Common myeloid progenitor, CD34-positive (primary cell): ENCODE measurements around the gene COL26A1.
"Not testable (repeated sequence)": the region's sequence is repeated elsewhere in the genome, so short reads cannot be mapped to it uniquely, and the experiment has no call there.

Experiments used
- CTCF ChIA-PET: fragments of 350-600 bp; sonication (Branson Sonifier 250); formaldehyde crosslinking; loops from one replicate; lab custom pipeline; 2021; ENCODE audit warnings: antibody characterized with exemption; lab: Charles Lee
- POLR2A ChIA-PET: fragments of 350-600 bp; sonication (Branson Sonifier 250); formaldehyde crosslinking; loops from one replicate; lab custom pipeline; 2021; ENCODE audit warnings: antibody characterized with exemption; lab: Charles Lee
- DNase-seq, 3 donors: peaks; one replicate each; pipeline versions ENCODE4 v3.0.0 to v3.0.0-alpha.2; 2013
- H3K27ac ChIP-seq, 2 experiments: 1 replicate in 1 of 2; 2 replicates in 1 of 2; pipeline ENCODE4 v1.7.0; 2013; ENCODE audit warnings: inconsistent platforms in 2 of 2, low read length in 2 of 2, mild to moderate bottlenecking in 2 of 2, low read depth in 1 of 2, moderate library complexity in 1 of 2; ENCODE audit not compliant: severe bottlenecking in 2 of 2, insufficient read depth in 1 of 2, poor library complexity in 1 of 2
- H3K27me3 ChIP-seq, 5 experiments: replicated peaks in 2 of 5; 1 replicate in 3 of 5; 2 replicates in 2 of 5; pipeline versions ENCODE4 v1.6.1 to v1.7.0; 2013; ENCODE audit warnings: low read length in 4 of 5, mild to moderate bottlenecking in 2 of 5, moderate library complexity in 2 of 5, inconsistent platforms in 1 of 5; ENCODE audit not compliant: insufficient read depth in 5 of 5, control insufficient read depth in 4 of 5
- H3K36me3 ChIP-seq, 4 experiments: 1 replicate in 2 of 4; 2 replicates in 2 of 4; pipeline versions ENCODE4 v1.6.1 to v1.7.0; 2013; ENCODE audit warnings: low read length in 3 of 4, control low read depth in 1 of 4, mild to moderate bottlenecking in 1 of 4; ENCODE audit not compliant: control insufficient read depth in 4 of 4, insufficient read depth in 4 of 4
- H3K4me1 ChIP-seq, 4 experiments: 1 replicate in 3 of 4; 2 replicates in 1 of 4; pipeline versions ENCODE4 v1.6.1 to v1.7.1; 2013; ENCODE audit warnings: low read length in 3 of 4, mild to moderate bottlenecking in 3 of 4, control low read depth in 1 of 4, inconsistent platforms in 1 of 4, moderate library complexity in 1 of 4; ENCODE audit not compliant: control insufficient read depth in 4 of 4, insufficient read depth in 4 of 4; ENCODE audit errors: control extremely low read depth in 1 of 4
- H3K4me3 ChIP-seq, 7 experiments: 1 replicate in 4 of 7; 2 replicates in 3 of 7; pipeline versions ENCODE4 v1.5.1 to v1.7.0; 2013; ENCODE audit warnings: mild to moderate bottlenecking in 7 of 7, low read length in 6 of 7, moderate library complexity in 6 of 7, inconsistent platforms in 2 of 7, low read depth in 2 of 7, control low read depth in 1 of 7; ENCODE audit not compliant: insufficient read depth in 4 of 7, control insufficient read depth in 1 of 7; ENCODE audit errors: extremely low read depth in 1 of 7
- H3K9me3 ChIP-seq, 5 experiments: 1 replicate in 4 of 5; 2 replicates in 1 of 5; pipeline versions ENCODE4 v1.6.1 to v1.7.1; 2013; ENCODE audit warnings: low read length in 4 of 5, mild to moderate bottlenecking in 2 of 5, inconsistent platforms in 1 of 5, low read depth in 1 of 5, moderate library complexity in 1 of 5; ENCODE audit not compliant: control insufficient read depth in 4 of 5, insufficient read depth in 2 of 5; ENCODE audit errors: control extremely low read depth in 1 of 5
- WGBS: methylation state at CpG from one replicate; pipeline ENCODE4 v1.1.5; 2013; ENCODE audit not compliant: insufficient coverage; 5-methylcytosine and 5-hydroxymethylcytosine counted together

COL26A1 gene

DNA sequence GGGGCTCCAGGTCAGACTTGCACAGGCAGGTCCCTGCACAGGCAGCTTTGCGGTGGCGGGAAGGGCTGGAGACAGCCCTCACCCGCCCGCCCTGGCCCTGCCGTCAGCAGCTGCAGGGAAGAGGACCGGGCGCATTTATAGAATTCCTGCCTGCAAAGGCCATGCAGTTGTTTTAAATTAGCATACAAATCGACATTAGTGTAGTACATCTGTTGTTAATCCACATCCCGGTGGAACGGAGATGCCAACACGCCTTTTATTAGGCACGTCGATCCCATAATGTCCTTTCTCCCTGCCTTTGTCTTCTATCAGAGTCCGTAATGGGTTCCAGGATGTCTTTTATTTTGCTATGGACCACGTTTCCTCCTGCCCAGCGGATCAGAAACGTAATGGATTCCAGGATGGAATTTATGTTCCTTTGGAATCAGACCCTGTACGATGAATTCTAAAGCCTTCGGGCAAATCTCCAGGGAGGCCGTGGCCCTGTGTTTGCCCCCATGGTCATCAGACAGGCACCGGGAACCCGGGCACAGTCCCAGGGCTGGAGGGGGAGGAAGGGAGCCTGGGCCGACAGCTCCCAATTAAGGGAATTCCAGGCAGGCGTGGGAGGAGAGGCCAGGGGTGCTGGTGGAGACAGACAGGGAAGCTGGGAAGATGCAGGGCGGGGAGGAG, 123.9 kb downstream of the COL26A1 start:
- Histone ChIP-seq H3K4me3 (no peak overlapping the region), H3K4me1 (no peaks in the 10 kb centered on the region), H3K27ac (no peak overlapping the region), H3K36me3 (no peaks in the 10 kb centered on the region), H3K9me3 (no peaks in the 10 kb centered on the region), H3K27me3 (no peaks in the 10 kb centered on the region)
- POLR2A ChIA-PET: no interaction called here
- 93% methylated on average over 24 of the region's 25 CpGs for WGBS
- CTCF ChIA-PET: interaction anchor here (0.6 to 0.7 kb wide), 2 partner anchors 204 to 576 kb away, joined by 3 to 4 read pairs; no protein-coding TSS in a partner anchor
- no peak for DNase-seq

DNA sequence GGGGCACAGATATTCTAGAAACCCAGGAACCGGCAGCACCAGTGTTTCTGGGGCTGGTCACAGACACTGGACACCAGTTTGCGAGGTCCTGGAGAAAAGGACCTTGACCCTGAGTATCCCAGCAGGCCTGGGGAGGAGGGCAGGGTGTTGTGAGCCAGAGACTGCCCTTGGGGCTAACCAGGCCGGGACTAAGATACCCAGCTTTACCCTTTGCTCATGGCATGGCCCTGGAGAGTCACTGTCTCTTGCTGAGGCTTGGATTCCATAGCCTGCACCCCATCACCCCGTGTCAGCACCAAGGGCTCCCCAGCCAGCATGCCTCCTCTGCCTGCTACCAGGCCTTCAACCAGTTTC, 124.4 kb downstream of the COL26A1 start:
- 97% methylated on average over 4 of the region's 4 CpGs for WGBS
- ChIA-PET POLR2A (no interaction called here), CTCF (no interaction called here)
- Histone ChIP-seq H3K36me3 (no peaks in the 10 kb centered on the region), H3K4me3 (no peak overlapping the region), H3K27ac (no peak overlapping the region), H3K9me3 (no peaks in the 10 kb centered on the region), H3K4me1 (no peaks in the 10 kb centered on the region), H3K27me3 (no peaks in the 10 kb centered on the region)
- no peak for DNase-seq

DNA sequence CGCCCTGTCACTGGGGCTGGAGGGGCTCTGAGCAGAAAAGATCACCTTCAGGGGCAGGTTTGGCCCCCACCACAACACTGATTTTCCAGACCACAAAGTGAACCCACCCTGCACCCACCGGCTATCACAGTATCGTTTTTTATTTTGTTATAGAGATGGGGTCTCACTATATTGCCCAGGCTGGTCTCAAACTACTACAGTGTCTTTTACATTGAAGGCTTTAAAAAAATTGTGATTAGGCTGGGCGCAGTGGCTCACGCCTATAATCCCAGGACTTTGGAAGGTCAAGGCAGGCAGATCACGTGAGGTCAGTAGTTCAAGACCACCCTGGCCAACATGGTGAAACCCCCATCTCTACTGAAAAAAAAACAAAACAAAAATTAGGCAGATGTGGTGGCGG, 125.1 kb downstream of the COL26A1 start:
- Histone ChIP-seq H3K9me3 (no peaks in the 10 kb centered on the region), H3K27ac (no peak overlapping the region), H3K4me3 (no peak overlapping the region), H3K27me3 (no peaks in the 10 kb centered on the region), H3K4me1 (no peaks in the 10 kb centered on the region), H3K36me3 (no peaks in the 10 kb centered on the region)
- DNase-seq: no peak
- WGBS: 100% methylated on average over 4 of the region's 7 CpGs
- CTCF ChIA-PET: no interaction called here
- POLR2A ChIA-PET: no interaction called here

DNA sequence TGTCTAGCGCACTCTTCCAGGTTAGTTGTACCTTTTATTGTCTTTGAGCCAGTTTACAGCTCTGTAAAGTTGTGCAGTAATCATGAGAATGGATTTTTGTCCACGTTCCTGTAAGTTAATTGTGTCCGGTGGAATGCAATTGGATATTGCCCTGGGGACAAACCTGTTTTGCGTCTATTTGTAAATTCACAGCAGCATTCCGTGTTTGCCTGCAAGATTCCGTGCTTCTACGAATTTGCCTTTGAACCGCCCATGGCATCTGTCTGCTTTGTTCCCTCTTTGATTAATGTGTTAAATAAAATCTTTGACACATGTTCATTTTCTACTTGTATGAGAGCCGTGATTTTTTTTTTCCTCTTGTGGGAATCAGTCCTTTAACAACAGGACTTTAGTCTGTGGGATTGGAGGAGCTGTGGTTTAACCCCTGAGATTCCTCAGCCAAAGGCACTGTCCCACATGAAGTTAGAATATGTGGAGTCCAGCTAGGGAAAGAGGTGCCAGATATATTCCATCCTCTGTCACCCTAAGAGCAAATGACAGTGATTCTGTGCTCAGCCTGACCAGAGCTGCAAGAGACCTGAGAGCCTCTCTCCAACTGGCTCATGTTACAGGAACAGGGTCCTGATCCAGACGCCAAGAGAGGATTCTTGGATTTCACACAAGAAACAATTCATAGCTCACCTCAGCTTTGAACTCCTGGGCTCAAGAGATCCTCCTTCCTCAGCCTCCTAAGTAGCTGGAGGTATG, 126.3 kb downstream of the COL26A1 start:
- ChIA-PET CTCF (interaction anchor here (0.9 kb wide), 1 partner anchor 17 kb away, joined by 3 read pairs; no protein-coding TSS in a partner anchor), POLR2A (no interaction called here)
- no peak overlapping the region for H3K4me3 ChIP-seq
- WGBS: 70% methylated on average over 3 of the region's 10 CpGs
- H3K9me3 ChIP-seq: no peaks in the 10 kb centered on the region
- no peaks in the 10 kb centered on the region for H3K4me1 ChIP-seq
- H3K27ac ChIP-seq: no peak overlapping the region
- no peaks in the 10 kb centered on the region for H3K27me3 ChIP-seq
- no peak for DNase-seq
- no peaks in the 10 kb centered on the region for H3K36me3 ChIP-seq

DNA sequence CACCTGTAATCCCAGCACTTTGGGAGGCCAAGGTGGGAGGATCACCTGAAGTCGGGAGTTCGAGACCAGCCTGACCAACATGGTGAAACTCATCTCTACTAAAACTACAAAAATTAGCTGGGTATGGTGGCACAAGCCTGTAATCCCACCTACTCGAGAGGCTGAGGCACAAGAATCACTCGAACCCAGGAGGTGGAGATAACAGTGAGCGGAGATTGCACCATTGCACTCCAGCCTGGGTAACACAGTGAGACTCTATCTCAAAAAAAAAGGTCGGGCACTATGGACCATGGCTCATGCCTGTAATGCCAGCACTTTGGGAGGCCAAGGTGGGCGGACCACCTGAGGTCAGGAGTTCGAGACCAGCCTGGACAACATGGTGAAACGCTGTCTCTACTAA, 127.8 kb downstream of the COL26A1 start:
- H3K36me3 ChIP-seq, H3K4me1 ChIP-seq, H3K4me3 ChIP-seq, POLR2A ChIA-PET, H3K27ac ChIP-seq, H3K9me3 ChIP-seq, H3K27me3 ChIP-seq, DNase-seq: not testable (repeated sequence)
- CTCF ChIA-PET: interaction anchor here (0.6 to 1.3 kb wide), 2 partner anchors 9 to 85 kb away, joined by 3 read pairs; no protein-coding TSS in a partner anchor
- WGBS: 99% methylated on average over 9 of the region's 9 CpGs

DNA sequence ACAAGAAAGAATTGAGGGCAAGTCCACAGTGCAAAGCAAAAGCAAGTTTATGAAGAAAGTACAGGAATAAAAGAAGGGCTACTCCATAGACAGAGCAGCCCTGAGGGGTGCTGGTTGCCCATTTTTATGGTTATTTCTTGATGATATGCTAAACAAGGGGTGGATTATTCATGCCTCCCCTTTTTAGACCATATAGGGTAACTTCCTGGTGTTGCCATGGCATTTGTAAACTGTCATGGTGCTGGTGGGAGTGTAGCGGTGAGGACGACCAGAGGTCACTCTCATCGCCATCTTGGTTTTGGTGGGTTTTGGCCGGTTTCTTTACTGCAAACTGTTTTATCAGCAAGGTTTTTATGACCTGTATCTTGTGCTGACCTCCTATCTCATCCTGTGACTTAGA, 128.8 kb downstream of the COL26A1 start:
- 86% methylated on average over 4 of the region's 4 CpGs for WGBS
- CTCF ChIA-PET: interaction anchor here (0.6 to 1.3 kb wide), 2 partner anchors 10 to 581 kb away, joined by 3 read pairs; no protein-coding TSS in a partner anchor

More for the DNA sequence above, 128.8 kb downstream of the COL26A1 start:
- DNase-seq, H3K9me3 ChIP-seq, POLR2A ChIA-PET, H3K27me3 ChIP-seq, H3K27ac ChIP-seq, H3K4me1 ChIP-seq, H3K4me3 ChIP-seq, H3K36me3 ChIP-seq: not testable (repeated sequence)
